Measurements from ENCODE around the gene PGS1.

The PGS1 gene

GRCh38 chr17:78428836-78429617 is 50.6 kb downstream of the PGS1 start:
- no peak for DNase-seq

GRCh38 chr17:78429618-78429995 is 51.2 kb downstream of the PGS1 start:
- no peak for DNase-seq

- DNase-seq, result no peak
These were observed 52.6 kb downstream of the PGS1 start for GRCh38 chr17:78430892-78431691.

GRCh38 chr17:78431692-78431958 is 53.2 kb downstream of the PGS1 start:
- DNase-seq, result no peak

- no peak for DNase-seq
These were observed 54.0 kb downstream of the PGS1 start for GRCh38 chr17:78432226-78433012.

GRCh38 chr17:78433013-78433727 is 54.7 kb downstream of the PGS1 start:
- no peak for DNase-seq

- no peak for DNase-seq
These were observed 55.4 kb downstream of the PGS1 start for GRCh38 chr17:78433780-78434335.

GRCh38 chr17:78434455-78435329 is 56.2 kb downstream of the PGS1 start:
- no peak for DNase-seq

GRCh38 chr17:78435330-78436005 is 57.0 kb downstream of the PGS1 start:
- DNase-seq, result no peak

- no peak for DNase-seq
These were observed 59.2 kb downstream of the PGS1 start for GRCh38 chr17:78437508-78438169.

GRCh38 chr17:78438271-78438691 is 59.8 kb downstream of the PGS1 start:
- DNase-seq, result no peak

GRCh38 chr17:78438694-78439325 is 60.4 kb downstream of the PGS1 start:
- DNase-seq, result no peak

GRCh38 chr17:78441271-78441971 is 63.0 kb downstream of the PGS1 start:
- DNase-seq, result no peak

GRCh38 chr17:78442648-78443218 is 64.3 kb downstream of the PGS1 start:
- no peak for DNase-seq

- no peak for DNase-seq
These were observed 65.9 kb downstream of the PGS1 start for GRCh38 chr17:78444392-78444791.

- DNase-seq, result no peak
These were observed 68.4 kb downstream of the PGS1 start for GRCh38 chr17:78446833-78447232.

GRCh38 chr17:78448356-78448993 is 70.0 kb downstream of the PGS1 start:
- peak; percentile 29 for DNase-seq

- no peak for DNase-seq
These were observed 71.6 kb downstream of the PGS1 start for GRCh38 chr17:78449983-78450595.

Measured in activated CD4-positive, alpha-beta T cell treated with anti-CD3 and anti-CD28 coated beads, Interleukin-2, Interleukin-6, amounts not matched to agents 100 ng/mL and 50 ng/mL, durations not matched to agents 16 hours and 8 hours (primary cell).